Measurements from ENCODE around the gene LAPTM5. TPM values are rescaled to one million over a fixed set of nuclear protein-coding genes. Genes with fewer than 3 reads are reported as not detected.

LAPTM5 gene
- total and polyA plus RNA-seq, 10 donors, result 419 to 747 (median 577) TPM

DNA sequence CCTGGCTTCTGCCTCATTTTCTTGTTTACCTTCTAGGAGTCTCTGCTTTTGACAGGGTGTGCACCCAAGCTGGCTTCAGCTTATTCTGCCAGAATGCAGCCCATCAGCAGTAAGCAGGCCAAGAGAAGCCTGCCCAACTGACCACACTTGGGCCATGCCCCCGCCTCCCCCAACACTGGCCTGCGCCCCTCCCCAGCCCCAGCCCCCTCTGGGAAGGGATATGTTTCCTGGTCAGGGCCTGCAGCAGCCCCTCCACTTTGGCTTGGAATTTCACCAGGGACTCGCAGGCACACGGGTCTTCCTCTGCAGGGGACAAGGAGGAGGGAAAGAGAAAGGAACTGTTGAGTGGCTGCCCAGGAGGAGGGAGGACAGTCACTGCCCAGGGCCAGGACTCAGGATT lies 43.5 kb downstream of the LAPTM5 start:
- Histone ChIP-seq H3K9me3 (peaks cover 0 to 12% (median 9%) of the 10 kb centered on the region in 8 donors), H3K36me3 (no peaks in the 10 kb centered on the region), H3K4me1 (peaks cover 0 to 12% (median 5%) of the 10 kb centered on the region in 6 donors), H3K27me3 (replicated peaks in 1 of 7) (no peaks in the 10 kb centered on the region), H3K4me3 (no peak overlapping the region), H3K27ac (no peak overlapping the region)
- no peak for DNase-seq
- TF ChIP-seq POLR2AphosphoS5 (IDR thresholded peaks at IDR 0.05) (no peak), POLR2A (IDR thresholded peaks at IDR 0.05) (no peak), CTCF (IDR thresholded peaks at IDR 0.05 in 8 of 11, conservative IDR thresholded peaks at IDR 0.05 in 3 of 11) (no peak)
- intact Hi-C loops (cut with DNase I; ENCODE audit: low total_unique reads), result loop anchor here (10.0 kb wide), 1 partner anchor 1479 kb away; the partner anchor contains the start of genes MECR and PTPRU
- 70 to 83% (median 76%) methylated on average over 3 to 4 of the region's 4 CpGs for WGBS, 5 donors

- DNase-seq, result no peak
- TF ChIP-seq CTCF (IDR thresholded peaks at IDR 0.05 in 8 of 11, conservative IDR thresholded peaks at IDR 0.05 in 3 of 11), result no peak
- TF ChIP-seq POLR2AphosphoS5 (IDR thresholded peaks at IDR 0.05), result no peak
- no peak for TF ChIP-seq POLR2A (IDR thresholded peaks at IDR 0.05)
- intact Hi-C loops (cut with DNase I; ENCODE audit: low total_unique reads), result loop anchor here (10.0 kb wide), 1 partner anchor 1479 kb away; the partner anchor contains the start of genes MECR and PTPRU
- H3K36me3 ChIP-seq, result no peaks in the 10 kb centered on the region
- H3K9me3 ChIP-seq, result peaks cover 0 to 12% (median 9%) of the 10 kb centered on the region in 8 donors
- WGBS, 5 donors, result 54 to 75% (median 70%) methylated on average over 11 to 12 of the region's 12 CpGs
- H3K4me1 ChIP-seq, result peaks cover 0 to 8% (median 3%) of the 10 kb centered on the region in 6 donors
- H3K27ac ChIP-seq, result no peak overlapping the region
- H3K4me3 ChIP-seq, result no peak overlapping the region
- H3K27me3 ChIP-seq (replicated peaks in 1 of 7), result peaks cover 0 to 7% (median 0%) of the 10 kb centered on the region in 7 donors
Observed at GRCh38 chr1:30713311-30713710, 44.3 kb downstream of the LAPTM5 start.

DNA sequence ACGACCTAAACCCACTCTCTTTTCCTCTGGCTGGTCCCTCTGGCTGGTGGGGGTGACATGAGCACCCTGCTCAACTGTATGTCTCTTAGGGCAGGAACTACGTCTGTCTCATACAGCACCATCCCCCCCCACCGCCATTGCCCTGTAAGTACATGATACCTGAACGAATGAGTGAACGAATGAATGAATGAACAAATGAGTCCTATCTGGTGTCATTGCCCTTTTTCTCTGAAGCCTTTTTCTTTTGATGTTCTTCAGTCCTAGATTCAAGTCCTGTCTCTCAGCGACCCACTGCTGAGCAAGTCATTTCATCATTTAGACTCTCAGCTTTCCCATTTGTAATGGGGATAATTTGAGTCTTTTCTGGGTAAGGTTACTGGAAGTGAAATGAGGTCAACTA lies 45.0 kb downstream of the LAPTM5 start:
- no peaks in the 10 kb centered on the region for H3K36me3 ChIP-seq
- no peak for TF ChIP-seq CTCF (IDR thresholded peaks at IDR 0.05 in 8 of 11, conservative IDR thresholded peaks at IDR 0.05 in 3 of 11)
- TF ChIP-seq POLR2A (IDR thresholded peaks at IDR 0.05), result no peak
- TF ChIP-seq POLR2AphosphoS5 (IDR thresholded peaks at IDR 0.05), result no peak
- H3K27me3 ChIP-seq (replicated peaks in 1 of 7), result peaks cover 0 to 14% (median 0%) of the 10 kb centered on the region in 7 donors
- H3K27ac ChIP-seq, result no peak overlapping the region
- no peak overlapping the region for H3K4me3 ChIP-seq
- 82 to 92% (median 88%) methylated on average over 6 of the region's 6 CpGs for WGBS, 5 donors
- DNase-seq, result no peak
- peaks cover 0 to 12% (median 9%) of the 10 kb centered on the region in 8 donors for H3K9me3 ChIP-seq
- peaks cover 0 to 12% (median 6%) of the 10 kb centered on the region in 6 donors for H3K4me1 ChIP-seq
- intact Hi-C loops (cut with DNase I; ENCODE audit: low total_unique reads), result loop anchor here (10.0 kb wide), 1 partner anchor 1478 kb away; the partner anchor contains the start of genes MECR and PTPRU

GRCh38 chr1:30710407-30710806 lies 47.2 kb downstream of the LAPTM5 start:
- no peak for TF ChIP-seq CTCF (IDR thresholded peaks at IDR 0.05 in 8 of 11, conservative IDR thresholded peaks at IDR 0.05 in 3 of 11)
- TF ChIP-seq POLR2AphosphoS5 (IDR thresholded peaks at IDR 0.05), result no peak
- no peak for TF ChIP-seq POLR2A (IDR thresholded peaks at IDR 0.05)
- peaks cover 0 to 10% (median 6%) of the 10 kb centered on the region in 6 donors for H3K4me1 ChIP-seq
- WGBS, 5 donors, result 42 to 54% (median 50%) methylated on average over 2 of the region's 2 CpGs
- peaks cover 0 to 5% (median 4%) of the 10 kb centered on the region in 8 donors for H3K9me3 ChIP-seq
- intact Hi-C loops (cut with DNase I; ENCODE audit: low total_unique reads), result loop anchor here (10.0 kb wide), 1 partner anchor 1476 kb away; the partner anchor contains the start of genes MECR and PTPRU
- no peak for DNase-seq
- H3K4me3 ChIP-seq, result no peak overlapping the region
- no peak overlapping the region for H3K27ac ChIP-seq
- H3K36me3 ChIP-seq, result no peaks in the 10 kb centered on the region
- peaks cover 0 to 29% (median 0%) of the 10 kb centered on the region in 7 donors for H3K27me3 ChIP-seq (replicated peaks in 1 of 7)

Measured in spleen (tissue), 11 donors.